GM21529 (cell line): ENCODE results near the gene MIOS.
A peak's percentile ranks its signal among the peaks of the same experiment; 100 is the strongest.
"Not testable (repeated sequence)": the region's sequence is repeated elsewhere in the genome, so short reads cannot be mapped to it uniquely, and the experiment has no call there.

Source experiments
- ATAC-seq: cut with Tn5 transposase; IDR thresholded peaks from one replicate; pipeline ENCODE4 v1.9.1; 2021; ENCODE audit not compliant: unreplicated experiment

MIOS gene

DNA sequence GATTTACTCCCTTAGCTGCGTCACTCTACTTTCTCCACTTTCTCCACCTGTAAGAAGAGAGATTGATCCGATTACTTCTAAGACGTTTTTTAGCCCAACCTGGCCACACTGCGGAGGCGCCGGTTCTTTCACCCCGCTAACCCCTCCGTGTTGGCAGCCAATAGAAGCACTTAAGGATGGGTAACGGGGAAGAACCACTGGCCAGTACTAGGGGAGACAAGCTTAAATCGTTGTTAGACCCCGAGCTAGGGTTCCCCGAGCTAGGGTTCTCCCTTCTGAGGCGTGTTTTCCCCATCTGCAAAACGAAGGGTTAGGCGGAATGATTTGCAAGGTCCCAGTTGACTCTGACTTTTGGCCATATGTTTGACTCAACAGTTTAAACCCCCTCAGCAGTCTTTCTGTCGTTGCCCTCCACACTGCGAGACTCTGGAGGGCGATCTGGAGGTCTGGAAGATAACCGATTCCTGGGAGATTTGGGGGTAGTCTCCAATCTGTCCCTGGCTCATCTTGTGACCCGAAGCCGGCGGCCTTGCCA, 74.5 kb downstream of the MIOS start:
- ATAC-seq = peak; percentile 13

DNA sequence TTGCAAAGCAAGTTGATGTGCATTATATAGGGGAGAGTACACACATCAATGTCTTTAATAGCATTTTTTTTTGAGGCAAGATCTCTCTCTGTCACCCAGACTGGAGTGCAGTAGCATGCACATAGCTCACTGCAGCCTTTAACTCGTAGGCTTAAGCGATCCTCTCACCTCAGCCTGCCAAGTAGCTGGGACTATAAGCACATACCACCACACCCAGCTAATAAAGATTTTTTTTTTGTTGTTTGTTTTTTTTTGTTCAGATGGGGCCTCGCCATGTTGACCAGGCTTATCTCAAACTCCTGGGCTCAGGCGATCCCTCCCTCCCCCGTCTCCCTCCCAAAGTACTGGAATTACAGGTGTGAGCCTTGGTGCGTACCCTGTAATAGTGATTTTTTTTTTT, 75.4 kb downstream of the MIOS start:
- no peak for ATAC-seq

DNA sequence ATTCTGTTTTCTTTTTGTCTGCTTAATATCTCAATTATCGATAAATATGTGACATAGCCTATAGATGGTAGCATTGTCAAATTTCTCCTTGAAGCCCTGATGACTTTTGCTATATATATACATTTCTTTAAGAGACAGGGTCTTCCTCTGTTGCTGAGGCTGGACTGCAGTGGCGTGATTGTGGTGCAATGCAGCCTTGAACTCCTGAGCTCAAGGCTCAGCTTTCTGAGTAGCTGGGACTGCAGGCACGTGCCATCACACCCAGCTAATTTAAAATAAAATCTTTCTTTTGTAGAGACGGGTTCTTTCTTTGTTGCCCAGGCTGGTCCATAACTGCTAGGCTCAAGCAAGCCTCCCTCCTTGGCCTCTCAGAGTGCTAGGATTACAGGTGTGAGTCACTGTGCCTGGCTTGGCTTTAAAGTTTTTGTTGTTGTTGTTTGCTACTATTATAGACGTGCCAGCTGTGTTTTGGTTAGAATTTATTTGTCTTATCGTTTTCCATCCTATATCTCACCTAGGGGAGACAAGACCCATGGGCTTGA, 80.9 kb downstream of the MIOS start:
- no peak for ATAC-seq

DNA sequence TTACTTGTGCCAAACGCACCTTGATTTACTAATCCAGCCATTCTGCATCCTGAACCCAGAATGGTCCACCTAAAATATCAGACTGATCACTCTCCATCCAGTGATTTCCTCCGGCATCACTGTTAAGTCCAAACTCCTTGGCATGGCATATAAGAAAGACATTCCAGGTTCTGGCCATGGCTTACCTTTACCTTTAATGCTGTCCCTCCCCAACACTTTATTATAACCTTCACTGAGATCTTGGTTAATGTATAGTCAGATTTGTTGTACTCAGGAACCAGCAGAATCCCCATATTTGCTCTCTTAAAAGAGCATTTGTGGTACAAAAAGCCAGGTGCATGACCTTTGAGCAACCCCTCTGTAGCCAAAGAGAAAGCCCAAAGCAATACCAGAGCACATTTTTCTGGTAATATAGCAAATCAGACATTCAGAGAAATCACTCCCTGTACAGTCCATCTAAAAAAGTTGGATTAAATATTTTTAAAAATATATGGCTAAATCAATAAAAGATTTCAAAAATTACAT, 84.1 kb downstream of the MIOS start:
- ATAC-seq = no peak

DNA sequence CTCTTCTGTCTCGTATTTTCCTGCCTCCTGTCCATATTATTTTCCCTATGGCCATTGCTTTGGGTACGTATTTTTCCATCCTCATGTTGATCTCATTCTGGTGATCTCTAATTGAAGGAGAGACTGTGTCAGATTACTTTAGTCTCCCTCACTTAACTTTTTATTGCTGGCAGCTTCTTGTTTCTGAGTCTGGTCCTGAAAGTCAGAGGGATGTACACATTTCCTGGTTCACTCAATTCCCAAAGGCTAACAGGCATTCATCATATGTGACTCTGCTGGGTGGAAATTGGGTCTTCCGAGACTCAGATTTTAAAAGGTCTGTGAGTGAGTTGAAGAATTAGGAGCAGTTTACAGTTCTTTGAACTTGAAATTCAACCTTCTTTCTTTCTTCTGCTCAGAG, 84.8 kb downstream of the MIOS start:
- no peak for ATAC-seq

DNA sequence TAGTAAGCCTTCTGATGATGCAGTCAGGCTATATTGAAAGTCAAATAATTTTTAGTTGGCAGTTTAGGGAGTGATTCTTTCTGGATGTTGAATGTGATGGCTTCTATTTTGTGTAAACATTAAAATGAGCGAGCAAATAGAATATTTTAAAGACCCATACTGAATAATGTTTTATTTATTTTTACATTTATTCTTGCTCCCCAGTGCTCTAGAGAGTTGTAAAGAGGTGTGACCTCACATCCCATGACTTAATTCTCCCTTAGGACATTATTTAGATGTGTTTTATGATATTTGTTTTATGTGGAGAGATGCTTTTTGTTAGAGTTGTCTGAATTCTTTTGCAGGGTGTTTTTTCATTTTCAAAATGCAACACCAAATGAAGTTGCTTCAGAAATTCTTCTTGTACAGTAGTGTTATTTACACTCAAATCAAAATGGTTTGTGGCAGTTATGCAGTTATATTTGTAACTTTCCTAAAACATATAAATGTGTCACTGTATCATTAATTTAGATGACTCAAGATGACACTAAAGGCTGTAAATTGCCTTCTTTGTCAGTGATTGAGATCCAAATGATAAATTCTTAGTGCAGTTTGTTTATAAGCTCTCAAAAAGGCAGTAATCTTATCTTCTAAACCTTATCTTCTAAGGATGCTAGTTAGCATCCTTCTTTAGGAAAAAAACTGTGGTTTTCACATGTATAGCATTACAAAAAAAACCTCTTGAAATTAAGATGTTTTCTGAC, 86.3 kb downstream of the MIOS start:
- no peak for ATAC-seq

DNA sequence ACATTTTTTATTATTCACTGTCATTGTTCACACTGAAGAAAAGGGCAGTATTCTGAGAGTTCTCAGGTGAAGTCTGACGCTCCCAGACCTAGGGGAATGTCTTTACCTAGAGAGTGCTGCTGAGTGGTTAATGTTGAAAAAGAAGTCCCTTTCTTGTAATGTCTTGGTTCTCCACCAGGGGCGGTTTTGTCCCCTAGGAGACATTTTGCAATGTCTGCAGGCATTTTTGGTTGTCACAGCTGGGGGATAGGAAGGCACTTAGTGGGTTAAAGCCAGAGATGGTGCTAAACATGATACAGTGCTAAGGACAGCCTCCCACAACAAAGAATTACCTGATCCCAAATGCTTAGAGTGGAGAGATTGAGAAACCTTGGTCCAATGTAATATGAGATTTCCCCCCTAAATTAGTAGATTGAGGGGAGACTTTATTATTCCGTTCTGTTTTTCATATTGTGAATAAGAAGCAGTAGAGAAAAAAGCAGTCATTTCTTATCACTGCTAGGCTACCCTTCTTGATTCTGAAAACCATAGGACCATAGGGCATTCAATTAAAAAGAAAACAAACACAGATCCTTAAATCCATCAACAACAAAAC, 87.0 kb downstream of the MIOS start:
- no peak for ATAC-seq

DNA sequence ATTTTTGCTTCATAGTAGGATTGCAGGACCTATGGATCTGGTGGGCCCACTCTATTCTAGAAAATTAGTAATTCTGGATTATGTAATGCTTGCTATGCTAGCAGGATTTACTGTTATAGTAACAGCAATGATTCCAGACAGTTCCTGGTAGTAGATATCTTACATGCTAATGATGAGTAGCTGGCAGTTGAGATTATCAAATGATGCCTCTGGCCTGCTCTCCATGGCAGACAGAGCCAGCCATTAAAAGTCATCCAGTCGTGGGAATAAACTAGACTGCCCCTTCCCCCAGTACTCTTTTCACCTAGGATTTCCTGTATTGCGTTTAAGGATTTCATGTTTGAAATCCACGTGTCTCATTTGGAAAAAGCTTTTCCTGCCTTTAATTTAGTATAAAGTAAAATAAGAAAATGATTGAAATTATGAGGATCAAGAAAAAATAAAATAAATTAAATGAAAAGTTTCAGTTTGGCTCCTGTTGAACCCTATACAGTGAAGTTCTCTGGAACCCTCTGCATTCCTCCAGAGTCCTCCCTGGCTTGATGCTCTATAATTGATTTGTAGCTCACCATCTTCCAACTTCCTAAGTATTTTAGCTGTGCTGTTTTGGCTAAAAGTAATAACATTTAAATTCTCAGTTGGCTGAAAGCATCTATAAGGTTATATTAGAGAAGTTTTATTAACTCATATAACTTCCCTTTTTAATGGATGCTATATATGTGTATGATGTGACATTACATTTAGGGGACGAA, 88.5 kb downstream of the MIOS start:
- no peak for ATAC-seq

DNA sequence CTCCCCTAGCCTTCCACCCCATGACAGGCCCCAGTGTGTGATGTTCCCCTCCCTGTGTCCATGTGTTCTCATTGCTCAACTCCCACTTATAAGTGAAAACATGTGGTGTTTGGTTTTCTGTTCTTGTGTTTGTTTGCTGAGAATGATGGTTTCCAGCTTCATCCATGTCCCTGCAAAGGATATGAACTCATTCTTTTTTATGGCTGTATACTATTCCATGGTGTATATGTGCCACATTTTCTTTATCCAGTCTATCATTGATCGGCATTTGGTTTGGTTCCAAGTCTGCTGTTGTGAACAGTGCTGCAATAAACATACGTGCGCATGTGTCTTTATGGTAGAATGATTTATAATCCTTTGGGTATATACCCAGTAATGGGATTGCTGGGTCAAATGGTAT, 89.8 kb downstream of the MIOS start:
- ATAC-seq = not testable (repeated sequence)
